Measurements from ENCODE around the gene MORF4L2. TPM values are rescaled to one million over a fixed set of nuclear protein-coding genes. Genes with fewer than 3 reads are reported as not detected.
A peak's percentile ranks its signal among the peaks of the same experiment; 100 is the strongest.

MORF4L2 gene
- total RNA-seq, 2 donors from 2014 or later: 287 to 313 TPM

DNA sequence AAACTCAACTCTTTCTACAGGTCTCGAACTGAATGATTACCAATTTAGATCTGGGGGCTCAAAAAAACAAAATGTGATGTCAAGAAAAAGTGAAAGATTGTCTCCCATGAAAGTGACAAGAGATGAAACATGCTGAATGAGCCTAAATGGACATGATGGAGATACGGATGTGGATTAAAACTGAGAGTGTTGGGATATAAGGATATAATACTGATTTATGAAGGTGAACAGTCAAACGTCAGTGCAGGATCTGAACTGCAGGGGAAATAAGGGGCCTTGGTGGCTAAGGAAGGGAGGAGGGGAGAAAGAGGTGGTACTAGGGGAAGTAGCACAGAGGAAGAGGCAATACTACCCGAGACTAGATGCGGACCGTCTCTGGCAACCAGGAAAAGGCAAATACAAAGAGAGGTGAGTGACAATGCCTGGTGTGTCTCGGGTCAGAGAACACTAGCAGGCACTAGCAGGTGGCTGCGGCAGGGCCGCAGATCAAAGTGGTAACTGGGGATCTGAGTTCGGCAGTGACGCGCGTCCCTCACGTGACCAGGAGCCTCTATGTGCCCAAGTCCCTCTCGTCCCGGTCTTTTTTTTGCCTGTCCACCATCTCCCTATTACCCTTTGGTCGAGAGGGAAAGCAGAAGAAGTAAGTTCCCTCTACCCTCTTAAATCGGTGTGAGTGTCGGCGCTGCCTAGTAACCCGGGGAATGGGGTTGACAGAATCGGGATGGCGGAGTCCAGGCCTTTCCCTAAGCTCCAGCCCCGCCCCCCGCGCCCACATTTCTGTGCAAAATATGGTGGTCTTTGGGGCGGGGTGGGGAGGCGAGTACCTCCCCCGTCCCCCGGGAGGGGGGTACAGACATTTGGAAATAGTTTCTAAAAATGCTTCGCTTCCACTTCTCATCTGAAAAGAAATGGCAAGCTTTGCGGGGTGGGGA, 57.8 kb downstream of the MORF4L2 start, which contains the start of gene TCEAL1:
Gene TCEAL1, plus strand, starts transcription at position 590 of the 932 bp plus-strand sequence. CDS start 942 bp downstream, outside the sequence.
- intact Hi-C loops (cut with DNase I): loop anchor here (5.0 kb wide), 1 partner anchor 59 kb away; the partner anchor contains the start of gene MORF4L2
- TF ChIP-seq POLR2AphosphoS5 (IDR thresholded peaks at IDR 0.05) (peak; percentile 53), POLR2A (IDR thresholded peaks at IDR 0.05) (peak; percentile 27)
- TF ChIP-seq, protein P1, sequence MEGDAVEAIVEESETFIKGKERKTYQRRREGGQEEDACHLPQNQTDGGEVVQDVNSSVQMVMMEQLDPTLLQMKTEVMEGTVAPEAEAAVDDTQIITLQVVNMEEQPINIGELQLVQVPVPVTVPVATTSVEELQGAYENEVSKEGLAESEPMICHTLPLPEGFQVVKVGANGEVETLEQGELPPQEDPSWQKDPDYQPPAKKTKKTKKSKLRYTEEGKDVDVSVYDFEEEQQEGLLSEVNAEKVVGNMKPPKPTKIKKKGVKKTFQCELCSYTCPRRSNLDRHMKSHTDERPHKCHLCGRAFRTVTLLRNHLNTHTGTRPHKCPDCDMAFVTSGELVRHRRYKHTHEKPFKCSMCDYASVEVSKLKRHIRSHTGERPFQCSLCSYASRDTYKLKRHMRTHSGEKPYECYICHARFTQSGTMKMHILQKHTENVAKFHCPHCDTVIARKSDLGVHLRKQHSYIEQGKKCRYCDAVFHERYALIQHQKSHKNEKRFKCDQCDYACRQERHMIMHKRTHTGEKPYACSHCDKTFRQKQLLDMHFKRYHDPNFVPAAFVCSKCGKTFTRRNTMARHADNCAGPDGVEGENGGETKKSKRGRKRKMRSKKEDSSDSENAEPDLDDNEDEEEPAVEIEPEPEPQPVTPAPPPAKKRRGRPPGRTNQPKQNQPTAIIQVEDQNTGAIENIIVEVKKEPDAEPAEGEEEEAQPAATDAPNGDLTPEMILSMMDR (IDR thresholded peaks at IDR 0.05): no peak
- Histone ChIP-seq H3K4me3 (peak within 1 kb of the TSS; percentile 48 to 52), H3K27me3 (replicated peaks; ENCODE audit: insufficient read depth) (no peaks in the 10 kb centered on the region), H3K27ac (peak within 1 kb of the TSS; percentile 94 to 95), H3K9me3 (no peaks in the 10 kb centered on the region), H3K36me3 (no peaks in the 10 kb centered on the region), H3K4me1 (replicated peaks) (no peaks in the 10 kb centered on the region)
- WGBS: 1% methylated on average over 28 of the region's 32 CpGs
- peak; percentile 64 for DNase-seq (ENCODE audit: low spot score)

DNA sequence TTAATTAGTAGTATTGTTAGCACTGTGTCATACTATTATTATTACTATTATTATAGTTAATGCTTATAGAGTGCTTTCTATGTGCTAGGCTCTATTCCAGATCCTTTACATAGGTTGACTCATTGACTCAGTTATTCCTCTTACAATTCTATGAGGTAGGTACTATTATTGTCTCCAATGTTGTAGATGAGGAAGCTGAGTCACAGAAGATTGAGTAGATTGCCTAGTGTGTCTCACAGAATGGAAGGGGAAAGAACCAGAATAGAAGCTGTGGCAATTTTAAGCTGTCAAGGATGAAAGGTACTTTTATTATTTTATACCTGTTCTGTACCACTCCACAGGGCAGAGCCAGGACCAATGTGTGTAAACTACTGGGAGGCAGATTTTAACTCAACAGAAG, 59.6 kb downstream of the MORF4L2 start:
- Histone ChIP-seq H3K36me3 (no peaks in the 10 kb centered on the region), H3K4me3 (no peak overlapping the region), H3K4me1 (replicated peaks) (no peaks in the 10 kb centered on the region), H3K9me3 (no peaks in the 10 kb centered on the region), H3K27ac (peak overlapping the region; percentile 26 to 94), H3K27me3 (replicated peaks; ENCODE audit: insufficient read depth) (no peaks in the 10 kb centered on the region)
- no peak for DNase-seq (ENCODE audit: low spot score)
- TF ChIP-seq POLR2AphosphoS5 (IDR thresholded peaks at IDR 0.05): no peak
- TF ChIP-seq POLR2A (IDR thresholded peaks at IDR 0.05): no peak
- TF ChIP-seq, protein P1 (IDR thresholded peaks at IDR 0.05): no peak
- intact Hi-C loops (cut with DNase I): loop anchor here (5.0 kb wide), 1 partner anchor 60 kb away; the partner anchor contains the start of gene MORF4L2

Other genes with a start within 250 kb of the MORF4L2 start
- gene RAB40A, start 167.2 kb downstream of the MORF4L2 start, total RNA-seq: 10 to 100 TPM in 1 of 2 donors, 1 to 10 TPM in 1; 1.5 to 24.7 TPM
- 100 to 1,000 TPM; 127 to 182 TPM for gene TCEAL4, start 101.2 kb downstream of the MORF4L2 start, total RNA-seq
- 10 to 100 TPM; 75.5 to 92.0 TPM for gene TCEAL3, start 78.7 kb downstream of the MORF4L2 start, total RNA-seq
- 10 to 100 TPM; 78.1 to 94.0 TPM for gene TCEAL1, start 57.7 kb downstream of the MORF4L2 start, total RNA-seq
- gene TMEM31, start 24.2 kb upstream of the MORF4L2 start, total RNA-seq: 1 to 10 TPM in 1 of 2 donors, not detected in 1; 7.6 TPM
- gene PLP1, start 90.1 kb upstream of the MORF4L2 start, total RNA-seq: 10 to 100 TPM in 1 of 2 donors, 1 to 10 TPM in 1; 2.9 to 77.5 TPM
- gene RAB9B, start 145.6 kb upstream of the MORF4L2 start, total RNA-seq: 1 to 10 TPM; 2.8 to 4.5 TPM